ENCODE measurements around the gene HOXB3.

DNA sequence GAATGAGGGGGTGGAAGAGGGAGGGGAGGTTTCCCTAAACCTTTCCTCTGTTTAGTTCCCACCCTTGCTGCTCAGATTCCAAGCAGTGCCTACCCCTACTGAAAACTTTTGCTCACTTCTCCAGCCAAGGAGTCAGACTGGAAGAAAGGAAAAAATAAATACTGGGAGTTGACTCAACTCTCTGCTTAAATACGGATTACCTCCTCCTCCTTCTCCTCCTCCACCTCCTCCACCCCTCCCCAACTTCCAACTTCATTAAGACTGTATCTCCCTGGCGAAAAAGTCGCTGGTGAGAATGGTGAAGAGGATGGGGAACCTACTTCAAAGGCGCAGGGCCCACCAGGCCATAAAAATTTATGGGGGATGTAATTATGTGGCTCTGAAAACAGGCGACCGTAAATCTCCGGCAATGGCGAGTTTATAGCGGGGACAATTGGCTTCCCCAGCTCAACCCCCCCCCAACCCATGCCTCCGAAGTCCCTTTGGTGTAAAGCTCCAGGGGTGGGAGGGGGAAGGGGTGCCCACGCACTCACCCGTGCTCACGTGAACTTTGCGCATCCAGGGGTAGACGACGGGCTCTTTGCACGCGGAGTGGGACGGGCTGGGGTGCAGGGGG is 12.6 kb downstream of the HOXB3 start:
- no peak for TF ChIP-seq CTCF (IDR thresholded peaks at IDR 0.05 in 4 of 5, conservative IDR thresholded peaks at IDR 0.05 in 1 of 5)
- no peak for TF ChIP-seq POLR2A (IDR thresholded peaks at IDR 0.05)

Data from gastrocnemius medialis (tissue), 4 donors.